Uterus (tissue), 2 donors: Measurements from ENCODE around the gene SLC5A9.

Experiments used
- POLR2A ChIP-seq, 2 donors: fragments of 450-650 bp; IDR thresholded peaks; one replicate each; pipeline ENCODE4 v1.6.1; 2016; ENCODE audit warnings: antibody characterized with exemption in 2 of 2, mild to moderate bottlenecking in 1 of 2, moderate library complexity in 1 of 2
- TF ChIP-seq, protein P1 (sequence below), 4 experiments: fragments of 200-600 bp in 2 of 4; fragments of 450-650 bp in 2 of 4; sonication (generic) in 2 of 4; IDR thresholded peaks; one replicate each; pipeline ENCODE4 v1.5.1; 2016 to 2019; ENCODE audit warnings: antibody characterized with exemption in 4 of 4, mild to moderate bottlenecking in 2 of 4, moderate library complexity in 1 of 4

DNA sequence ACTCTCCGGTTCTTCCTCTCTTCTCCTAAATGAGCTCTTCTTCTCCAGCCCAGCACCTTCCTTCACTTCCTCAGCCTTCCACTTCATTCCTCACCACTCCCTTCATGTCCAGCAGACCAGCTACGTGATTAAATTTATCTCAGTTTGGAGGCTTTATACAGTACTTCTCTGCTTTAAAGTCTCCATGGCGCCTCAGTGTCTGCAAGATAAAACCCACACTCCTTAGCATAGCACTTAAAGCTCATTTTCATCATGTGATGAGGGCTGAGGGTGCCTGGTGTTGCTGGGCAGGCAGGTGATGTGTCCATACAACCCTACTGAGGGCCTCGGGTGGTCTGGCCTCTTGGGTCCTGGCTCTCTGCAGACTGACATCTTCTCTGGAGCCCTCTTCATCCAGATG, 7.7 kb downstream of the SLC5A9 start:
- TF ChIP-seq, protein P1, sequence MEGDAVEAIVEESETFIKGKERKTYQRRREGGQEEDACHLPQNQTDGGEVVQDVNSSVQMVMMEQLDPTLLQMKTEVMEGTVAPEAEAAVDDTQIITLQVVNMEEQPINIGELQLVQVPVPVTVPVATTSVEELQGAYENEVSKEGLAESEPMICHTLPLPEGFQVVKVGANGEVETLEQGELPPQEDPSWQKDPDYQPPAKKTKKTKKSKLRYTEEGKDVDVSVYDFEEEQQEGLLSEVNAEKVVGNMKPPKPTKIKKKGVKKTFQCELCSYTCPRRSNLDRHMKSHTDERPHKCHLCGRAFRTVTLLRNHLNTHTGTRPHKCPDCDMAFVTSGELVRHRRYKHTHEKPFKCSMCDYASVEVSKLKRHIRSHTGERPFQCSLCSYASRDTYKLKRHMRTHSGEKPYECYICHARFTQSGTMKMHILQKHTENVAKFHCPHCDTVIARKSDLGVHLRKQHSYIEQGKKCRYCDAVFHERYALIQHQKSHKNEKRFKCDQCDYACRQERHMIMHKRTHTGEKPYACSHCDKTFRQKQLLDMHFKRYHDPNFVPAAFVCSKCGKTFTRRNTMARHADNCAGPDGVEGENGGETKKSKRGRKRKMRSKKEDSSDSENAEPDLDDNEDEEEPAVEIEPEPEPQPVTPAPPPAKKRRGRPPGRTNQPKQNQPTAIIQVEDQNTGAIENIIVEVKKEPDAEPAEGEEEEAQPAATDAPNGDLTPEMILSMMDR (IDR thresholded peaks at IDR 0.05): no peak
- no peak for TF ChIP-seq POLR2A (IDR thresholded peaks at IDR 0.05)
